Activated T-helper 1 cell treated with anti-CD3 and anti-CD28 coated beads, Interleukin-2, amount 50 U/mL, for 16 hours (primary cell): ENCODE data around the gene CIDEA.

Source experiments
- DNase-seq, 2 donors: peaks; one replicate each; pipeline ENCODE4 v3.0.0-alpha.2; 2020; ENCODE audit warnings: low read depth in 1 of 2, low spot score in 1 of 2

CIDEA gene

GRCh38 chr18:12271376-12272235 is 17.4 kb downstream of the CIDEA start:
- DNase-seq: peak in 1 of 2 donors; percentile 9

GRCh38 chr18:12274793-12275192 is 20.6 kb downstream of the CIDEA start:
- no peak for DNase-seq

GRCh38 chr18:12276736-12277554 is 22.8 kb downstream of the CIDEA start:
- no peak for DNase-seq

- no peak for DNase-seq
Measured at GRCh38 chr18:12278215-12278671, 24.1 kb downstream of the CIDEA start.

- DNase-seq: no peak
Measured at GRCh38 chr18:12278741-12279682, 24.9 kb downstream of the CIDEA start.

- no peak for DNase-seq
Measured at GRCh38 chr18:12279781-12280531, 25.8 kb downstream of the CIDEA start.

GRCh38 chr18:12281861-12282260 is 27.7 kb downstream of the CIDEA start:
- DNase-seq: no peak

GRCh38 chr18:12282442-12283039 is 28.4 kb downstream of the CIDEA start:
- DNase-seq: no peak

- no peak for DNase-seq
Measured at GRCh38 chr18:12283256-12283655, 29.1 kb downstream of the CIDEA start.

GRCh38 chr18:12283666-12284065 is 29.5 kb downstream of the CIDEA start:
- DNase-seq: no peak

GRCh38 chr18:12287131-12287681 is 33.0 kb downstream of the CIDEA start:
- no peak for DNase-seq

GRCh38 chr18:12287684-12288402 is 33.7 kb downstream of the CIDEA start:
- DNase-seq: no peak

- DNase-seq: no peak
Measured at GRCh38 chr18:12288403-12288755, 34.2 kb downstream of the CIDEA start.

GRCh38 chr18:12290086-12290485 is 35.9 kb downstream of the CIDEA start:
- no peak for DNase-seq

GRCh38 chr18:12291161-12291560 is 37.0 kb downstream of the CIDEA start:
- DNase-seq: no peak

- no peak for DNase-seq
Measured at GRCh38 chr18:12291690-12292089, 37.5 kb downstream of the CIDEA start.

- no peak for DNase-seq
Measured at GRCh38 chr18:12293831-12294230, 39.7 kb downstream of the CIDEA start.

- no peak for DNase-seq
Measured at GRCh38 chr18:12295389-12296086, 41.4 kb downstream of the CIDEA start.

GRCh38 chr18:12296087-12296403 is 41.9 kb downstream of the CIDEA start:
- no peak for DNase-seq
